ENCODE measurements around the gene ARHGAP4.

GRCh38 chrX:153897899-153898298 is 28.2 kb downstream of the ARHGAP4 start:
- no peak for TF ChIP-seq CTCF (IDR thresholded peaks at IDR 0.05)
- TF ChIP-seq POLR2A (IDR thresholded peaks at IDR 0.05) = no peak
- TF ChIP-seq POLR2AphosphoS5 (IDR thresholded peaks at IDR 0.05) = no peak
- no peak for TF ChIP-seq EP300 (IDR thresholded peaks at IDR 0.05; ENCODE audit: low read depth)
